OCI-LY1 (cell line): Measurements from ENCODE around the gene FKBP14.

Source experiments
- EZH2 ChIP-seq: fragments of 200-600 bp; sonication (generic), shearing (Covaris generic); IDR thresholded peaks from 2 replicates; pipeline ENCODE4 v1.8.0; 2017; ENCODE audit warnings: borderline replicate concordance, mixed run types, mild to moderate bottlenecking, antibody characterized with exemption, low read length, moderate library complexity, mixed read lengths
- TF ChIP-seq, protein P1 (sequence below): fragments of 200-600 bp; sonication (generic), shearing (Covaris generic); IDR thresholded peaks from 2 replicates; pipeline ENCODE4 v1.5.1; 2017; ENCODE audit warnings: mild to moderate bottlenecking, antibody characterized with exemption, low read length, moderate library complexity, mixed read lengths

- TF ChIP-seq, protein P1, sequence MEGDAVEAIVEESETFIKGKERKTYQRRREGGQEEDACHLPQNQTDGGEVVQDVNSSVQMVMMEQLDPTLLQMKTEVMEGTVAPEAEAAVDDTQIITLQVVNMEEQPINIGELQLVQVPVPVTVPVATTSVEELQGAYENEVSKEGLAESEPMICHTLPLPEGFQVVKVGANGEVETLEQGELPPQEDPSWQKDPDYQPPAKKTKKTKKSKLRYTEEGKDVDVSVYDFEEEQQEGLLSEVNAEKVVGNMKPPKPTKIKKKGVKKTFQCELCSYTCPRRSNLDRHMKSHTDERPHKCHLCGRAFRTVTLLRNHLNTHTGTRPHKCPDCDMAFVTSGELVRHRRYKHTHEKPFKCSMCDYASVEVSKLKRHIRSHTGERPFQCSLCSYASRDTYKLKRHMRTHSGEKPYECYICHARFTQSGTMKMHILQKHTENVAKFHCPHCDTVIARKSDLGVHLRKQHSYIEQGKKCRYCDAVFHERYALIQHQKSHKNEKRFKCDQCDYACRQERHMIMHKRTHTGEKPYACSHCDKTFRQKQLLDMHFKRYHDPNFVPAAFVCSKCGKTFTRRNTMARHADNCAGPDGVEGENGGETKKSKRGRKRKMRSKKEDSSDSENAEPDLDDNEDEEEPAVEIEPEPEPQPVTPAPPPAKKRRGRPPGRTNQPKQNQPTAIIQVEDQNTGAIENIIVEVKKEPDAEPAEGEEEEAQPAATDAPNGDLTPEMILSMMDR: no peak
- no peak for TF ChIP-seq EZH2
Observed at GRCh38 chr7:29991937-29992336, 34.6 kb downstream of the FKBP14 start.
